KBM-7 (cell line): ENCODE data around the gene TEKT3.

Source experiments
- DNase-seq: peaks from one replicate; pipeline ENCODE4 v3.0.0-alpha.2; 2015
- in situ Hi-C: fragments of 300-500 bp; cut with MboI; formaldehyde crosslinking; loops from 2 replicates; pipeline ENCODE4 v1.14.3; 2020; ENCODE audit warnings: low sequenced_read_pairs, low pct_unique_long_range_greater_than_20kb, mixed read lengths

Gene TEKT3

DNA sequence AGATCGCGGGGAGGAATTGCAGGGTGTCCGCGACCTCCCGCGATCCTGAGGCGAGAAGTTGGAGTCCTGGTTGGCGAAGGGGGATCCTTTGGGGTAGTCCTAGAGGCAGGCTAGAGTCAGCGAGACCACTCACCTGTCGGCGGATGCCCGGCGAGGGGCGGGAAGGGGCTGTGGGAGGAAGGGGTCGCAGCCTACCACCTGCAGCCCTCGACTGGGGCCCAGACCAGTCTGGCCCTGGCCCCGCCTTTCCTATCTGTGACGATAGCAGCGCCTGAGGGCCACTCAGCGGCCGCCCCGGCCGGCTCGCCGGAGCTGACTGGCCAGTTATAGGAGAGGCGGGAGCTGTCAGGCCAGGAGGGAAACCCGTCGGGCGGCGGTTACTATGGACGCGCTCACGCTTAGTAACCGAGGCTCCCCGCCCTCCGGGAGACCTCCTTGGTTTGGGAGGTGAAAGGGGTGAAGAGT, at the start of gene TEKT3:
Gene TEKT3 (minus strand): TSS at position 213 of the 465 bp plus-strand sequence. CDS start 10,012 bp downstream, outside the sequence.
- DNase-seq, result no peak
- in situ Hi-C loops, result no loop called here

DNA sequence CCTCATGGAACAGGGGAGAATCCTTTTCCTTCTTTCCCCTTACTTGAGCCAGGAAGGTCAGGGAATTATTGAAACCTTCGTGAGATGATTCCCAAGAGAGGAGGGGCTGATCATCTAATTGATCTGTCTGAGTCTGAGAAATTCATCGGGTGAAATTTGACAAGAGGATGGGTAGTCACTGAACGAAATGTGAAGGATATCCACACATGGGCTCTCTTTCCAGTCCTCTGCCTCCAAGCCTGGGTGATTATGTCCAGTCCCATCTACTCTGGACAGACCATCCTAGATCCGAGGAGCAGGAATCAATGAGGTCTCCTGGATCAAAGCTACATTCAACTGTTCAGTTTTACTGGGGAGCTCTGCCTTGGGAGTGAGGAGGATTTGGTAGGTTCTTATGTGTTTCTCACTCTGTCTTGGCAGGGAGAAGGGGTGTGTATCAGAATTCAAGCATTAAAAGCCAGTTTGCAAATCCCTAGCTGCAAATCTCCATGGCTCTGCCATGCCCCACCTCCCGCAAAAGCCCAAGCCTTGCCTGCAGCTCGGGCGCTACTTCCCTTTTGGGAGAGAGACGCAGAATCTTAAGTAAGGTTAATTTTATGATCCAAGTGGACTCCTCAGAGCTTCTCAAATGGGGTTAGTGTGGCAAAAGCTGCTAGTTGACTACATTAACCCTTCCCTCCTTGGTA, 47.1 kb upstream of the TEKT3 start:
- DNase-seq, result peak; percentile 30
- in situ Hi-C loops, result no loop called here

DNA sequence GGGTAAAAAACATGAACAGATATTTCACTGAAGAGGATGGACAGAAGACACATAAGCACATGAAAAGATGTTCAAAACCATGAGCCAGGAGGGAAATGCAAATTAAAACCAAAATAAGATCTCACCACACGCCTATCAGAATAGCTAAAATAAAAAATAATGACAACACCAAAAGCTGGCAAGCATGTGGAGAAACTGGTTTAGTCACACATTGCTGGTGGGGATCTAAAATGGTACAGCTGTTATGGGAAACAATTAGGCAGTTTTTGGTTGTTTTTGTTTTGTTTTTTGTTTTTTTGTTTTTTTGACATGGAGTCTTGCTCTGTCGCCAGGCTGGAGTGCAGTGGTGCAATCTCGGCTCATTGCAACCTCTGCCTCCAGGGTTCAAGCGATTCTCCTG, 44.7 kb upstream of the TEKT3 start:
- in situ Hi-C loops, result no loop called here
- DNase-seq, result no peak

DNA sequence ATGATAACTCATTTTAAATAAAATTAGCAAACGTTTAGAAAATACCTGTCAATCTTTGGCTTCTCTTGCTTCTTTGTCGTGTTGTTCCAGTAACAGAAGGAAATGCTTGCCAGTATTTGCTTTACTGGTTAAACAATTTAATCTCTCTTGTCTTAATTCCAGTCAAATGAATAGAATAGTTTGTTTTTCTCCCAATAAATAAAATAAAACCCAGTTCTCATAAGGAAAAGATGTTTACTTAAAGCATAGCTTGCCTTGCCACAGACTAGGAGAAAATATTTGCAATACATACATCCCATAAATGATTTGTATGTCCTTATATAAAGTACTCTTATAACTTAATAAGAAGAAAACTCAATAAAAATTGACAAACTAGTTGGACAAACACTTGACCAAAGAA, 43.9 kb upstream of the TEKT3 start:
- in situ Hi-C loops, result no loop called here
- DNase-seq, result no peak

DNA sequence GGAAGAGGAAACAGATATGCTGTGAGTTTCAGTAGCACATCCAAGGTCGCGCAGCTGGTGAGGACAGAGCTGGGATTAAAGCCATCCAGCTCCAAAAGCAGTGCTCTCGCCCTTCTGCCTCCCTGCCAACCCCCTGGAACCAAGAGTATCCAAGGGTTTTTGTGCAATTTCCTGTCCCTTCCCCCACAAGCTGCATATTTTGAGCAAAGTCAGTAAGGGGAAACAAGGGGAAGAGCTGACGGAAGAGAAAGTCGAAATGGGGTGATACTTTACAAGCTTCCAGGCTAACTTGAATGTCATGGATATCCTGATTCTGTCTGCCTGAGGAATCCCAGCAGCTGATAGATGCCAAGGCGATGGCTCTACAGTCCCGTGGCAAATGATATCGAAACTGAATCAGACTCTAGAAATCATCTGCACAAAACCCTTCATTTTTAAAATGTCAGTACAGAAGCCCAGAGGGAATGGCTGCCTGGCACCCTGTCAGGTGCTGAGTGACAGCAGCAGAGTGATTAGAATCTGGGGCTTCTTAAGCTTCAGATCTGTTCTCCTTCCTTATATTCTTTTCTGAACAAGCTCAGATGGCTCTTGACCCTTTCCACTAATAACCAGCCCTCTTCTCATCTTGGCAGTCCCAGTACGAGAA, 42.9 kb upstream of the TEKT3 start:
- in situ Hi-C loops, result no loop called here
- peak; percentile 32 for DNase-seq

DNA sequence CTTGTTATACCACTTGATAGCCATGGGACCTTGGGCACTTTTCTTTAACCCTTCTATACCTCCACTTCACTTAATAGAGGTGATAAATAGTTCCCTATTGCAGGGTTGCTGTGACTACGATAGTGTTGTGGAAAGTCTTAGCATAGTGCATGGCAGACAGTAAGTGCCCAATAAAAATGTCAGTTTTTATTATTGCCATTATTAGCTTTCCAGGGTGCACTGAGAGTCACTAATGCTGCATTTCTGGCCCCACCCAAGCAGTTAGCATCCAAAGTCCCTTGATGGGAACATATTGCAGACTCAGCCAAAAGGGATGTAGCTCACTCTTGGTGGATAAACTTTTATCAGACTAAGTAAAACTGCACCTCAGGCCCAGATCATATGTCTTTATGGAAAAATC, 41.5 kb upstream of the TEKT3 start:
- in situ Hi-C loops, result no loop called here
- DNase-seq, result no peak

DNA sequence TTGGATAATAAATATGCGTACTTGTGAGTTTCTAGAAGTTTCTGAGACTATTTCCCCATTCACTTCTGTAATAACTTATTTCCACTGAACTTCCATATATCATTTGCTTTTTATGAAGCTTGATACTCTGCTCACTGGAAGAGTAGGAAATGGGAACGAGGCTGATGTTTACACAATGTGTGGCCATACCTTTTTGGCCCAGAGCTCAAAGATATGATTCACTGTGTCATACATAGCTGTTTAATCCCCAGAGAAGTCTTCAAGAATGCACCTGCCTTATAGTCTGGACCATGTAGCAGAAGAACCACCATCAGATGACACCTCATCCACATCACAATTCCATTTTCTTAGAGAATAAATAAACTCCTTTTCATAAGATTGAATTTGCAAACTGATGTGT, 40.3 kb upstream of the TEKT3 start:
- DNase-seq, result no peak
- in situ Hi-C loops, result no loop called here

DNA sequence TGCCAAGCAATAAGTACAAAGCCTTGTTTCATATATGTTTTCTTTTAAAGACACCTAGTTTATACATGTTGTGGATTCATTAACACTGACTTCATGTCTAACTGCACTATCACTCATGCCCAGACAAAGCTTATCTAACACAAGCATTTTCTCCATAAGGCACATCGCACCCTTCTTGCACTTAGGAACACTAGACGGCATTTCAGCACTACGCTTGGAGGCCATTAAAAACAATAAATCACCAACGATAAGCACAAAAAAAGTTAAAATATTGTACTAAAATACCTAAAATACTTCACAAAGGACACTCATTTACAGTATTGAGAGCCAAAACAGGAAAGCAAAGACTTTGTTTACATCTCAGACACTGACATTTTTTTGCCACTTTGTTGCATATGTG, 39.0 kb upstream of the TEKT3 start:
- DNase-seq, result no peak
- in situ Hi-C loops, result no loop called here

DNA sequence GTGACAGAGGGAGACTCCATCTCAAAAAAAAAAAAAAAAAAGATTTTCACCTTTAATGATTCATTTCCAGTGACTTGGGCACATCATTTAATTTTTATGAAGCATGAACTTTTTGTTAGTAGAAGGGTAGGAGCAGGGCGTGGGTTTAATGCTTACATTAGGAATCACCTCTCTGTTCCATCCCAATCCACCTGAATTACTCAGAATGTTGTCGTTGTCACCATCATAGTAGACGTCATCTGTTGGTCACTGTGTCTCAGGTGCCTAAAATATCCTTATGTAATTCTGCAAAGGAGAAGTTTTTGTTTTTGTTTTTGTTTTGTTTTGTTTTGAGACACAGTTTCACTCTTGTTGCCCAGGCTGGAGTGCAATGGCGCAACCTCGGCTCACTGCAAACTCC, 38.3 kb upstream of the TEKT3 start:
- no peak for DNase-seq
- in situ Hi-C loops, result no loop called here

DNA sequence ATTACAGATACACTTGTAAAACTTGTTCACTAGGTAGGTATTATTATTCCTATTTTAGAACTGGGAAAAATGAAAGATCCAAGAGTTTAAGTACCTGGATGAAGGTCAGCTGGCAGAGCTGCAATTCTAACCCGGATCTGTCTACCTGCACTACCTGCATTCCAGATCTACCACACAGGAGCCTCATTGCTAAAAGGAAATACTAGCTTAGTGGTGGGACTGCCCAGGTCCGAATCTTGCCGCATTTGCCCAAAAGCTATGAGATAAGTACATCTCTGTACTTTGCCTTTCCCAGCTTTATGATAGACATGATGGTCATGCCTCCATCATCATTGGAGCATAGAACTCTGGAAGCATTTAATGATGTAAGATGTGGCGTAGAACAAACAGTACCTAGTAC, 36.8 kb upstream of the TEKT3 start:
- DNase-seq, result no peak
- in situ Hi-C loops, result no loop called here

DNA sequence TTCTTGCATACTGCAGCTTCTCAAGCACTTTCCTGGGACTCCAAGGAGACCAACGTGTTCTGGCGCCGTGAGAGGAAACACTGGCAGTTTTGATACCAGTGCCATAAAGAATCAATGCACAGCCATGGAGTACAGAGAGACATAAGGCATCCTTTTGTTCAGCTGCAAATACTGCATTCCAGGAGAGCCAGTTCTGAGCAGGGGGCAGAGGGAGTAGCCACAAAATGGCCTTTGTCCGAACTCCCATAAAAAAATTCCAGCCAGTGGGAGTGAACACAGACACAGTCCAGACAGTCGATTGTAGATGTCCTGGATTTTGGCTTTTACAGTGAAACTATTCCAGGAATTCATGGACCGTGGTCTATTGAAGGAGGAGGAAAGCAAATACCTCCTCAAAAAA, 36.2 kb upstream of the TEKT3 start:
- in situ Hi-C loops, result no loop called here
- no peak for DNase-seq

DNA sequence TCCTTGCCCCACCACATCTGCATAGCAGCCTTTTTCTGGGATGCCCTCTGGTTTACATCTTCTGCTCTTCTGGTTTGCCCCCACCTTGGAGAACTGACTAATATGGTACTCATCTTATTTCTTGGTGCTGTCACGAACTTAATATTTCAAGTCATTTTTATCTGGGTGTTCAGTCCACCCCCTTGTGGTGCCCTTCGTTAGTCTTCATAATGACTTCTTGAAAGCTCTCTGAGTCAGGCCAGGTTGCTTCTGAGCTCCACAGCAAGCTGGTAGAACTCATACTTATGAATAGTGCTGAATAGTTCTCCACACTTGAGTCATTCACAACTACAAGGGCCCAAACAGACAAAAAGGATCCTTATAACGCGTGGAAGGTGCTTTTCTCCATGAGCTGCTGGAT, 35.8 kb upstream of the TEKT3 start:
- no peak for DNase-seq
- in situ Hi-C loops, result no loop called here

DNA sequence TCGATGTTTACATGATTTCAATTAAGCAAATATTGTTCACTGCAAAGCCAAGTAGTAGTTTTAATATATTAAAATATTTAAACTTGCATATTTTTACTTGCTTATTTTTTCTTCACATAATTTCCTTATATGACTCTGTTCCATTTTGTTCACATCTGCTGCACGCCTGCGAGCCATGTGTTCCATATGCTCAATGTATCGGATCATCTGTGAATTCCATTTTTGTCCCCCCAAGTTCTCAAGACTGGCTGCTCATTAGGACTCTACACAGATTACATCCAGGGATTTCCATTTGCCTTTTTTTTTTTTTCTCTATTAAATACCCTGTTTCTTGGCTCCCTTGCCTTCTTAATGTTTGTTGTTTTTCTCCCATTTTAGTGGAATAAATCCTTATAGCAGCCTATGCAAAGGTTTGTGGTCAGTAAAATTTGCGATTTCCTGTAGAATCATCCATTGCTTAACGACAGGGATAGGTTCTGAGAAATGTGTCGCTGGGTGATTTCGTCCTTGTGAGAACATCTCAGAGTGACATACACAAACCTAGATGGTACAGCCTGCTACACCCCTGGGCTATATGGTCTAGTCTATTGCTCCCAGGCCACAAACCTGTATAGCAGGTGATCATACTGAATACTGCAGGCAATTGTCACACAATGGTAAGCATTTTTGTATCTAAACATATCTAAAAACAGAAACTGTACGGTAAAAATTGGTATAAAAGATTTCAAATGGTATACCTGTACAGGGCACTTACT, 30.2 kb upstream of the TEKT3 start:
- in situ Hi-C loops, result no loop called here
- no peak for DNase-seq

DNA sequence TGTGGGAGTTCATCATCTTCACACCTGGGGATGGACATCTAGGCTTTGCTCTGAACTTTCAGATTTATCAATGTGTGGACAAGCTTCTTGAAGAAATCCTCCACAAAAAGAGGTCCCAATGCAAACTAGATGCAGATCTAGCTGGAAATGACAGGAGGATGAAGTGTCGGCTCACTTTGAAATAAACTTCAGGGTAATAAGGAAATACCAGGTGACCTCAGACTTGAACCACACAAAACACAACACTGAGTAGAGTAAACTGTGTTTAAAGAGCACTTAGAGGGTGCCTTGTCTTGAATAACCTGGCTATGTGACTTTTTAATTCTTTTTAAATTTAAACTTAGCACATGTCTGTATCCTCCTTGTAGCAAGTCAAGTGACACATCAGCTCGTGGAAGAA, 27.2 kb upstream of the TEKT3 start:
- in situ Hi-C loops, result no loop called here
- DNase-seq, result no peak

DNA sequence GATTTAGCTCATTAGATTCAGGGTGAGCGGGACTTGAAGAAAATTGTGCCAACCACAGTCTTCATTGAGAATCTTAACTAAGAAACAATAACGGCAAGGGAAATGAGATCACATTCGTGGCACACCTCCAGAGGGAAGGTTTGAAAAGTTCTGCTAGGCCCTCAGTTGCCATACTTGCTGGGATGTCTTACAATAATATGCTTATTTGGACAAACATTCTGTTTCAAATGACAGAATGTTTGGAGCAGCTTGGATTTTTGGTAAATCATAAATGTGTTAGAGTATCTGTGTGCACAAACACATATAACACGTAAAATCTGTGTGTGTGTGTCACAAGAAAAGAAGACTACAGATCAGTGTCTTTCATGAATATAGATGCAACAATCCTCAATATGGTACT, 24.6 kb upstream of the TEKT3 start:
- in situ Hi-C loops, result no loop called here
- no peak for DNase-seq

DNA sequence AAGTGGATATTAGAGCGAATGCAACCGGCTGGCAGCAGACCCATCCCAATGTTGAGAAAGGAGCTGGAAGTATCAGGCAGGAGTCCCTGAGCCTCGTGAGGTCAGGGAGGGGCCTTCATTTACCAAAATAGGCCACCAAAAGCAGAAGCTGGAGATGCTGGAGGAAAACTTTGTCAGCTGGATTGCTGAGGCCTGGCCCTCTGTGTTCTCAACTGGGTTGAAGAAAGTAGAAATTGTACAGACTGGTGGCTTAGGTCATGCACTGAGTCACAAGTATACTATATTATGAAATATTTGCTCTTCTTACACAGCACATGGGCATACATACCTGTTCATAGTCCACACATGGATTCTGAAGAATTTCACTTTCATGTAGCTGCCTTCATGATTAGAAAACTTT, 23.2 kb upstream of the TEKT3 start:
- in situ Hi-C loops, result no loop called here
- DNase-seq, result no peak

DNA sequence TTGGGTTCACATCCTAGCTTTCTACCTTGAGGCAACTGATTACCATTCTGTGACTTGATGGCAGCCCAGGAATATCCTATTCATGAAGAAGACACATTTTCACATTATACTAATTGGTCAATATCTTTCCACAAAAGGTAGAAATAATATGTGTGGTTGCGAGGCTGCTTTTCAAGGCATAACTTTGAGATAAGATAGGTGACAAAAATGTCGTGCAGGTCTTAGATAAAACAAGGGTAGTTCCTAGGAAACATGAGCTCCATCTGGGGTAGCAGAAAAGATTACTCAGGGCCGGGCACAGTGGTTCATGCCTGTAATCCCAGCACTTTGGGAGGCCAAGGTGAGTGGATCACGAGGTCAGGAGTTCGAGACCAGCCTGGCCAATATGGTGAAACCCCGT, 22.3 kb upstream of the TEKT3 start:
- DNase-seq, result no peak
- in situ Hi-C loops, result no loop called here

DNA sequence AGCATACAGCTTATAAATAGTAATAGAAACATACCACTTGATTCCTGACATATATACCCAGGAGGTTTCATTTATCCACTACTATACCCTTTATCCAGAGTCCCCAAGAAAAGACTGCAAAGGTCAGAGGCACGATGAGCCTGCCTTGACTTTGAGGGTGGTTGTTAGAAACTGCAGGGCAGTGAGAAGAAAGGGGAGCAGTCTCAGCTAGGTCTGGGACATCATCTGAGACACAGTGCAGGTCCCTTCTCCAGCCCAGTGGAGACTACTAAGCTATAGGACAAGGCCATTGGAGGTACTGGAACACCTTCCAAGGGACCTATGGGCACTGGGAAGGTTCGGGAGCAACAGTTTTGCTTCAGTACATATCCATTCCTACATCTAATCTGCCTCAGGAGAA, 20.2 kb upstream of the TEKT3 start:
- DNase-seq, result no peak
- in situ Hi-C loops, result no loop called here

DNA sequence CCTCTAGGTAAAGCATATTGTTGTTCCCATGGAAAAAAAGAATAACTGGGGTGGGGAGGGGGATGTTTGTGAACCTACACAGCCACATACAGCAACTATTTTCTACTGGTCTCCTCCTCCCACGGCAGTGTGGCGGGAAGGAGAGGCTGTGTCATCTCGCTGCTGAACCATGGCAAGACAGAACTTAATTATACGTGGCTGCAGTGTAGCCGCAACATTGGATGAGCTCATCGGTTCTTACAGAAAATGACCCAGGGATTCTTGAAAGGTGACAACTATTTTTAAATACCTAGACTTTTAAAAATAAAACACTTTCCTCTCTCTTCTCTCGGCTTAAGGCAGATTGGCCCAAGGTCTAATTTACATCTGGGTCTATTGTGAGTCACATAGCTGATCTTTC, 19.8 kb upstream of the TEKT3 start:
- in situ Hi-C loops, result no loop called here
- DNase-seq, result no peak

DNA sequence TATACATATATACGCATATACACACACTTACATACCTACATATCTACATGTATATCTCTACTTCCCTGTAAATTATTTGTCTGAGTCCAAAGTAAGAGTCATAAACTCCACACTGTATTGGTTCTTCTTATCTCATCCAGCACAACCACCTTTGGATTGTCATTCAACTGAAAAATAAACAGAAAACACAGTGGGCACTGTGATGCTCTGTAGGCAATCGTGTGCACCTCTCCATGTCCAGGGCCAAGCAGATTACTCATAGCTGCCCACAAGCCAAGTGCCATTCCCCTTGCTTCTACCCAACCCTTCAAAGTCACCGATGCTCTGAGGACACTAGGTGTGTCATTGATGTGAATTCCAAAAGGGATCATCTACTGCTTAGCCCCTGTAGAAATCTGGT, 12.9 kb upstream of the TEKT3 start:
- in situ Hi-C loops, result no loop called here
- DNase-seq, result no peak
